ENCODE data around the gene RSKR. TPM values are rescaled to one million over a fixed set of nuclear protein-coding genes. Genes with fewer than 3 reads are reported as not detected.
A peak's percentile ranks its signal among the peaks of the same experiment; 100 is the strongest.

RSKR gene
- total RNA-seq, 1 experiment from 2014 or later = 25.8 TPM

- Histone ChIP-seq H3K79me1 (ENCODE audit: insufficient read depth, low read depth, low read length, poor library complexity, severe bottlenecking) (no peaks in the 10 kb centered on the region), H3K14ac (ENCODE audit: insufficient read depth, low read length) (no peak overlapping the region), H2BK12ac (ENCODE audit: insufficient read length, low read depth, low read length) (no peak overlapping the region), H4K8ac (replicated peaks; ENCODE audit: insufficient read length, low read depth, low read length) (no peak overlapping the region), H3K4me2 (ENCODE audit: insufficient read depth, insufficient read length, low read length) (no peak overlapping the region), H3K4me1 (ENCODE audit: insufficient read depth, low read length) (no peaks in the 10 kb centered on the region), H3K56ac (ENCODE audit: insufficient read length, low read depth, low read length) (no peak overlapping the region), H3K23ac (ENCODE audit: insufficient read length, low read depth, low read length) (no peak overlapping the region), H3T11ph (ENCODE audit: low read length) (no peak overlapping the region), H3K79me2 (ENCODE audit: insufficient read depth, low read length) (no peaks in the 10 kb centered on the region), H3K9ac (ENCODE audit: extremely low read depth, insufficient read length, low read length) (no peak overlapping the region), H3K4ac (ENCODE audit: low read depth, low read length) (no peak overlapping the region), H4K20me1 (ENCODE audit: control insufficient read depth, insufficient read depth, insufficient read length) (no peaks in the 10 kb centered on the region), H3K23me2 (ENCODE audit: insufficient read length, low read depth, low read length, poor library complexity, severe bottlenecking) (no peaks in the 10 kb centered on the region), H2BK15ac (ENCODE audit: low read depth, low read length) (no peak overlapping the region), H2BK5ac (ENCODE audit: insufficient read length, low read length) (no peak overlapping the region), H3K9me3 (ENCODE audit: control insufficient read depth, low read depth, low read length) (no peaks in the 10 kb centered on the region), H2AFZ (ENCODE audit: low read length) (no peak overlapping the region), H2BK20ac (ENCODE audit: low read depth, low read length, poor library complexity, severe bottlenecking) (no peak overlapping the region), H3K18ac (ENCODE audit: insufficient read length, low read depth, low read length) (no peak overlapping the region), H4K91ac (ENCODE audit: insufficient read length, low read depth, low read length) (no peak overlapping the region), H2BK120ac (ENCODE audit: low read depth, low read length, poor library complexity, severe bottlenecking) (no peak overlapping the region), H2AK5ac (ENCODE audit: insufficient read length, low read length) (no peak overlapping the region), H3K27ac (ENCODE audit: insufficient read length, low read depth, low read length) (no peak overlapping the region), H3K27me3 (ENCODE audit: insufficient read depth, low read length) (no peaks in the 10 kb centered on the region), H4K5ac (ENCODE audit: insufficient read length, low read depth, low read length) (no peak overlapping the region)
- Mint-ChIP-seq H3K36me3 (ENCODE audit: insufficient read depth in 1 of 3, low read depth in 3 of 3) (peaks cover 70 to 95% (median 88%) of the 10 kb centered on the region in 3 experiments), H3K27me3 (ENCODE audit: low read depth) (no peaks in the 10 kb centered on the region), H3K9me3 (no peaks in the 10 kb centered on the region), H3K4me1 (peaks cover 0 to 4% of the 10 kb centered on the region in 2 experiments; a peak in 1 of 4 replicates), H3K27ac (peak overlapping the region in 2 of 3 experiments; percentile 31 to 83; a peak in 2 of 7 replicates), H3K4me3 (no peak overlapping the region)
- DNase-seq = no peak
- TF ChIP-seq CTCF (conservative IDR thresholded peaks at IDR 0.05) = no peak
- no CpG with 5 or more reads among the region's 14 CpGs for WGBS (ENCODE audit: extremely low coverage, insufficient read length, low lambda C conversion rate)
These were observed 20.4 kb upstream of the RSKR start for GRCh38 chr17:28634206-28634865.
